OCI-LY1 (cell line): ENCODE results near the gene ATAT1.

Experiments used
- EZH2 ChIP-seq: fragments of 200-600 bp; sonication (generic), shearing (Covaris generic); IDR thresholded peaks from 2 replicates; pipeline ENCODE4 v1.8.0; 2017; ENCODE audit warnings: borderline replicate concordance, mixed run types, mild to moderate bottlenecking, antibody characterized with exemption, low read length, moderate library complexity, mixed read lengths
- TF ChIP-seq, protein P1 (sequence below): fragments of 200-600 bp; sonication (generic), shearing (Covaris generic); IDR thresholded peaks from 2 replicates; pipeline ENCODE4 v1.5.1; 2017; ENCODE audit warnings: mild to moderate bottlenecking, antibody characterized with exemption, low read length, moderate library complexity, mixed read lengths

DNA sequence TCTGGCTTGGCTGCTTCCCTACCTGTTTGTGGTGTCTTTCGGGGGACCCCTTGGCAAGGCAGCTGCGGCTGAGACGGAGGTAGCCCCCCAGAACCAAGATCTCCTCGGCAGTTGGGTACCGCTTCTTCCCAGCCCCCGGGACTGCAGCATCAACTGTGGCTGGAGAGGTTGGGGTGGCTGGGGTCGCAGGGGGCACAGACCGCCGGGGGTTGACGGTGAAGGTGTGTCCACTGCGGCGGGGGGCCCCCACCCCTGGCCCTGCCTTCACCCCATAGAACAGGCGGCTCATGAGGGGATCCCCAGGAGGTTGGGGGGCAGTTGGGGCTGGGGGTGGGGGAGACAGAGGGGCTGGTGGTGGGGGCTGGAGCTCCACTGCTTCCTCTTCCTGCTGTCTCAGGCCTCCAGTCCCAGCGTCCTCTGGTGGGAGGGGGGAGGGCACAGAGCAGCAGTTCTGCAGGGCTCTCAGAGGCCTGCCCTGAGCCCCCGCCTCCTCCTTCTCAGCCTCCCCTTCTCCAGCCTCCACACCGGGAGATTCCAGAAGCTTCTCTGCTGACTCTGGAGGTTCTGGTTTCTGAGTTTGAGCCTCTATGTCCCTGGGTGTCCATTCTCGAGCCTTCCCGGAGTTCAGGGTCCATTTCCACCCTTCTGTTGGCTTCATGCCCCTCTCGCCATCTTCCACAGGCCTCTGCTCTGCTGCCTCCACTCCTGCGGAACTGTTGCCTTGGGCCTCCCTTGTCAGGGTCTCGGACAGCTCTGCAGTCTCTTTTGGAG lies 57.9 kb downstream of the ATAT1 start:
- TF ChIP-seq, protein P1, sequence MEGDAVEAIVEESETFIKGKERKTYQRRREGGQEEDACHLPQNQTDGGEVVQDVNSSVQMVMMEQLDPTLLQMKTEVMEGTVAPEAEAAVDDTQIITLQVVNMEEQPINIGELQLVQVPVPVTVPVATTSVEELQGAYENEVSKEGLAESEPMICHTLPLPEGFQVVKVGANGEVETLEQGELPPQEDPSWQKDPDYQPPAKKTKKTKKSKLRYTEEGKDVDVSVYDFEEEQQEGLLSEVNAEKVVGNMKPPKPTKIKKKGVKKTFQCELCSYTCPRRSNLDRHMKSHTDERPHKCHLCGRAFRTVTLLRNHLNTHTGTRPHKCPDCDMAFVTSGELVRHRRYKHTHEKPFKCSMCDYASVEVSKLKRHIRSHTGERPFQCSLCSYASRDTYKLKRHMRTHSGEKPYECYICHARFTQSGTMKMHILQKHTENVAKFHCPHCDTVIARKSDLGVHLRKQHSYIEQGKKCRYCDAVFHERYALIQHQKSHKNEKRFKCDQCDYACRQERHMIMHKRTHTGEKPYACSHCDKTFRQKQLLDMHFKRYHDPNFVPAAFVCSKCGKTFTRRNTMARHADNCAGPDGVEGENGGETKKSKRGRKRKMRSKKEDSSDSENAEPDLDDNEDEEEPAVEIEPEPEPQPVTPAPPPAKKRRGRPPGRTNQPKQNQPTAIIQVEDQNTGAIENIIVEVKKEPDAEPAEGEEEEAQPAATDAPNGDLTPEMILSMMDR = no peak
- TF ChIP-seq EZH2 = no peak
